Sciatic nerve (tissue), 2 donors: ENCODE data around the gene MRPS10. TPM values are rescaled to one million over a fixed set of nuclear protein-coding genes. Genes with fewer than 3 reads are reported as not detected.

Source experiments
- ATAC-seq: fragments of 200-7000 bp; cut with Tn5 transposase; one replicate; pipeline ENCODE4 v1.9.1; 2020; ENCODE audit warnings: mild to moderate bottlenecking, moderate library complexity
- DNase-seq: peaks from one replicate; pipeline ENCODE4 v3.0.0-alpha.2; 2020; ENCODE audit warnings: low spot score
- intact Hi-C: fragments of 100-400 bp; cut with DNase I; formaldehyde crosslinking; loops from one replicate; pipeline ENCODE4 v1.14.2; 2022
- total RNA-seq: library from RNA; stranded (reverse); fragmentation: NEBNext Ultra II Directional; extraction: Animal tissue kit (Norgen Biotek cat#: 25700); gene quantifications from one replicate; pipeline ENCODE4 v1.2.1, GENCODE V29; 2021
- donor health status: DM: no; HTN: no; CAD: no.
- donor health status: DM: no; HTN: no; CAD: no.

Gene MRPS10
- 23.0 TPM for total RNA-seq

- ATAC-seq (peak; percentile 100), DNase-seq (peak; percentile 94)
- intact Hi-C loops, result no loop called here
Observed at GRCh38 chr6:42217519-42218367, at the start of gene MRPS10. TSS of gene MRPS10 (minus strand) at chr6:42217861. CDS start at chr6:42217849, 12 bp downstream.

- DNase-seq (peak; percentile 2), ATAC-seq (no peak)
- intact Hi-C loops, result loop anchor here (5.0 kb wide), 1 partner anchor 1774 kb away; no protein-coding TSS in a partner anchor
Observed at GRCh38 chr6:42266538-42266937, 48.9 kb upstream of the MRPS10 start.

GRCh38 chr6:42264852-42265390 lies 47.3 kb upstream of the MRPS10 start:
- no peak for ATAC-seq
- intact Hi-C loops, result loop anchor here (5.0 kb wide), 1 partner anchor 1773 kb away; no protein-coding TSS in a partner anchor
- no peak for DNase-seq

- ATAC-seq (no peak), DNase-seq (no peak)
- intact Hi-C loops, result no loop called here
Observed at GRCh38 chr6:42264162-42264851, 46.6 kb upstream of the MRPS10 start.

- intact Hi-C loops, result no loop called here
- ATAC-seq, result no peak
- DNase-seq, result no peak
Observed at GRCh38 chr6:42263165-42263728, 45.6 kb upstream of the MRPS10 start.

- intact Hi-C loops, result no loop called here
- peak; percentile 90 for ATAC-seq
- DNase-seq, result no peak
Observed at GRCh38 chr6:42260972-42261371, 43.3 kb upstream of the MRPS10 start.

GRCh38 chr6:42260396-42260888 lies 42.8 kb upstream of the MRPS10 start:
- ATAC-seq (peak; percentile 93), DNase-seq (no peak)
- intact Hi-C loops, result no loop called here

- ATAC-seq (peak; percentile 3), DNase-seq (no peak)
- intact Hi-C loops, result no loop called here
Observed at GRCh38 chr6:42259841-42260395, 42.3 kb upstream of the MRPS10 start.

GRCh38 chr6:42259286-42259685 lies 41.6 kb upstream of the MRPS10 start:
- intact Hi-C loops, result no loop called here
- DNase-seq (no peak), ATAC-seq (no peak)

GRCh38 chr6:42257614-42258013 lies 40.0 kb upstream of the MRPS10 start:
- no peak for DNase-seq
- no peak for ATAC-seq
- intact Hi-C loops, result no loop called here

- ATAC-seq (no peak), DNase-seq (no peak)
- intact Hi-C loops, result no loop called here
Observed at GRCh38 chr6:42257063-42257462, 39.4 kb upstream of the MRPS10 start.

- ATAC-seq (no peak), DNase-seq (no peak)
- intact Hi-C loops, result no loop called here
Observed at GRCh38 chr6:42255050-42255449, 37.4 kb upstream of the MRPS10 start.

- ATAC-seq (no peak), DNase-seq (peak; percentile 13)
- intact Hi-C loops, result no loop called here
Observed at GRCh38 chr6:42254505-42254904, 36.8 kb upstream of the MRPS10 start.

GRCh38 chr6:42251911-42252637 lies 34.4 kb upstream of the MRPS10 start:
- ATAC-seq, result peak; percentile 87
- intact Hi-C loops, result no loop called here
- DNase-seq, result peak; percentile 83

- intact Hi-C loops, result no loop called here
- ATAC-seq, result peak; percentile 60
- no peak for DNase-seq
Observed at GRCh38 chr6:42251500-42251899, 33.8 kb upstream of the MRPS10 start.

- intact Hi-C loops, result no loop called here
- ATAC-seq (no peak), DNase-seq (no peak)
Observed at GRCh38 chr6:42250274-42250931, 32.7 kb upstream of the MRPS10 start.

GRCh38 chr6:42249279-42249678 lies 31.6 kb upstream of the MRPS10 start:
- DNase-seq (no peak), ATAC-seq (peak; percentile 63)
- intact Hi-C loops, result no loop called here

- no peak for ATAC-seq
Observed at GRCh38 chr6:42243046-42243445, 25.4 kb upstream of the MRPS10 start.

More at GRCh38 chr6:42243046-42243445, 25.4 kb upstream of the MRPS10 start:
- no peak for DNase-seq
- intact Hi-C loops, result no loop called here
